K562 (cell line): ENCODE results near the gene PLXNA2. TPM values are rescaled to one million over a fixed set of nuclear protein-coding genes. Genes with fewer than 3 reads are reported as not detected.

Experiments used
- AFF4 ChIP-seq: sonication (generic); formaldehyde crosslinking; IDR thresholded peaks from 2 replicates; pipeline ENCODE4 v1.8.0; 2023; ENCODE audit warnings: mild to moderate bottlenecking, missing genetic modification reagents
- CXXC5 ChIP-seq: fragments of 250-450 bp; sonication (Bioruptor Pico); IDR thresholded peaks from 2 replicates; pipeline ENCODE4 v1.8.0; 2022; ENCODE audit warnings: inconsistent platforms, mild to moderate bottlenecking, moderate library complexity
- DLX4 ChIP-seq: fragments of 250-450 bp; sonication (Bioruptor Pico); IDR thresholded peaks from 2 replicates; pipeline ENCODE4 v1.6.1; 2021; ENCODE audit warnings: mild to moderate bottlenecking
- DNMT1 ChIP-seq: fragments of 450-650 bp; IDR thresholded peaks from 2 replicates; pipeline ENCODE4 v1.6.1; 2016; ENCODE audit warnings: antibody characterized with exemption, mild to moderate bottlenecking
- EGR1 ChIP-seq: fragments of 450-650 bp; conservative IDR thresholded peaks from 2 replicates; pipeline ENCODE4 v1.6.1; 2017; ENCODE audit warnings: mild to moderate bottlenecking
- ERF ChIP-seq: fragments of 450-650 bp; formaldehyde crosslinking; IDR thresholded peaks from 2 replicates; pipeline ENCODE4 v1.4.0; 2020; ENCODE audit warnings: mild to moderate bottlenecking, mixed read lengths
- MXD1 ChIP-seq: fragments of 250-450 bp; sonication (Bioruptor Pico); IDR thresholded peaks from 2 replicates; pipeline ENCODE4 v1.8.0; 2021; ENCODE audit warnings: borderline replicate concordance, mild to moderate bottlenecking, moderate library complexity; ENCODE audit not compliant: poor library complexity, severe bottlenecking
- NR2C1 ChIP-seq, 2 experiments: fragments of 450-650 bp; IDR thresholded peaks; 2 replicates each; pipeline ENCODE4 v1.6.1; 2017; ENCODE audit warnings: mild to moderate bottlenecking in 2 of 2, antibody characterized with exemption in 1 of 2, inconsistent platforms in 1 of 2, missing compliant biosample characterization in 1 of 2, missing genetic modification characterization in 1 of 2
- PKNOX1 ChIP-seq: fragments of 450-650 bp; IDR thresholded peaks from 2 replicates; pipeline ENCODE4 v1.6.1; 2016
- SAFB ChIP-seq: fragments of 200-400 bp; formaldehyde crosslinking; IDR thresholded peaks from 2 replicates; pipeline ENCODE4 v1.6.1; 2017; ENCODE audit warnings: low read depth, low read length, borderline replicate concordance
- SIX5 ChIP-seq, 2 experiments: IDR thresholded peaks; 2 replicates each; pipeline ENCODE4 v1.6.1; 2011; ENCODE audit warnings: low read length in 2 of 2, borderline replicate concordance in 1 of 2, low read depth in 1 of 2, mild to moderate bottlenecking in 1 of 2, moderate library complexity in 1 of 2; ENCODE audit not compliant: insufficient read depth in 1 of 2
- SMC3 ChIP-seq: conservative IDR thresholded peaks from 2 replicates; pipeline ENCODE4 v1.6.1; 2011; ENCODE audit warnings: low read depth, low read length, improper control_type of control experiment; ENCODE audit not compliant: insufficient read depth
- ZBTB49 ChIP-seq: sonication (generic); formaldehyde crosslinking; IDR thresholded peaks from 2 replicates; pipeline ENCODE4 v1.8.0; 2022; ENCODE audit warnings: missing genetic modification reagents, mild to moderate bottlenecking, borderline replicate concordance
- ZKSCAN3 ChIP-seq: fragments of 250-450 bp; sonication (Bioruptor Pico); IDR thresholded peaks from 2 replicates; pipeline ENCODE4 v1.4.0; 2020
- ZNF316 ChIP-seq: fragments of 450-650 bp; IDR thresholded peaks from 2 replicates; pipeline ENCODE4 v1.6.1; 2016
- ZNF584 ChIP-seq: fragments of 200-800 bp; sonication (Bioruptor generic); IDR thresholded peaks from 2 replicates; pipeline ENCODE4 v1.6.1; 2016; ENCODE audit warnings: low read depth, mild to moderate bottlenecking, missing genetic modification characterization, missing compliant biosample characterization
- ZNF644 ChIP-seq: fragments of 200-800 bp; sonication (Bioruptor generic); IDR thresholded peaks from 2 replicates; pipeline ENCODE4 v1.6.1; 2016; ENCODE audit warnings: low read depth, missing genetic modification characterization, missing compliant biosample characterization
- ZNF830 ChIP-seq: fragments of 250-450 bp; sonication (Bioruptor Pico); IDR thresholded peaks from 2 replicates; pipeline ENCODE4 v1.5.0; 2021; ENCODE audit warnings: mild to moderate bottlenecking
- ZZZ3 ChIP-seq: fragments of 450-650 bp; IDR thresholded peaks from 2 replicates; pipeline ENCODE4 v1.6.1; 2016; ENCODE audit warnings: antibody characterized with exemption, mild to moderate bottlenecking, moderate library complexity
- polyA plus RNA-seq, 8 experiments: library from polyadenylated mRNA; depleted of rRNA in 4 of 8; stranded (reverse) in 5 of 8; unstranded in 3 of 8; fragments of >200 nt; fragmentation: Nextera tagmentation in 2 of 8; fragmentation: Illumina TruSeq in 1 of 8; extraction: Ambion mirVana in 2 of 8; extraction: Trizol in 1 of 8; gene quantifications; 2 replicates each; pipeline versions ENCODE4 v1.2.1 to v1.2.3, GENCODE V29; 2011 to 2014; ENCODE audit warnings: inconsistent platforms in 1 of 8, missing spikeins in 1 of 8
- total RNA-seq, 7 experiments: library from RNA; depleted of rRNA in 6 of 7; stranded (reverse); fragments of >200 nt in 6 of 7; fragmentation: Illumina TruSeq in 2 of 7; extraction: Trizol in 2 of 7; gene quantifications; 2 replicates each; pipeline versions ENCODE4 v1.2.1 to v1.2.3, GENCODE V29; 2011 to 2021; ENCODE audit warnings: low replicate concordance in 1 of 7

Gene PLXNA2
- total and polyA plus RNA-seq, 9 of the 15 experiments (the other 6 are each of a cell fraction or from before 2014, with no cell fraction given), result 0.01 to 1.3 (median 0.32) TPM

- TF ChIP-seq MXD1 (CRISPR knock-in tag) (no peak), SMC3 (0 out of 2 replicates have a peak, but pooled peaks have one; percentile 45), ZZZ3 (no peak), ZBTB49 (CRISPR knock-in tag) (no peak), ZNF584 (CRISPR knock-in tag) (no peak), DLX4 (no peak), DNMT1 (no peak), ZNF644 (tag) (no peak), CXXC5 (CRISPR knock-in tag) (peak; percentile 50; the same call in 1 of the 2 replicates), ZNF830 (CRISPR knock-in tag) (no peak), AFF4 (no peak), PKNOX1 (no peak), SAFB (no peak), EGR1 (0 out of 2 replicates have a peak, but pooled peaks have one; percentile 7), NR2C1 (IDR thresholded peaks at IDR 0.05) (no peak), NR2C1 (tag; IDR thresholded peaks at IDR 0.05) (no peak), ZNF316 (no peak), ERF (CRISPR knock-in tag) (no peak), SIX5 (IDR thresholded peaks at IDR 0.05; ENCODE audit: borderline replicate concordance in 1 of 2, insufficient read depth in 1 of 2, low read depth in 1 of 2, low read length in 2 of 2) (no peak), ZKSCAN3 (CRISPR knock-in tag) (no peak)
Measured at GRCh38 chr1:208238710-208239472, 5.3 kb downstream of the PLXNA2 start (continued).
